PC-9 (cell line): ENCODE measurements around the gene OR4F6. TPM values are rescaled to one million over a fixed set of nuclear protein-coding genes. Genes with fewer than 3 reads are reported as not detected.
"Not testable (repeated sequence)": the region's sequence is repeated elsewhere in the genome, so short reads cannot be mapped to it uniquely, and the experiment has no call there.

Source experiments
- BruUV-seq: library from RNA; stranded (reverse); fragments of 400-500 nt; replicated peaks from 2 replicates; lab custom pipeline; 2021; lab: Mats Ljungman, UMichigan
- CTCF ChIA-PET: fragments of 300-600 bp; sonication (Branson Sonifier 250); formaldehyde crosslinking; loops from one replicate; lab custom pipeline; 2022; ENCODE audit warnings: antibody characterized with exemption; lab: Charles Lee
- POLR2A ChIA-PET: fragments of 300-600 bp; sonication (Branson Sonifier 250); formaldehyde crosslinking; loops from one replicate; lab custom pipeline; 2022; ENCODE audit warnings: antibody characterized with exemption; ENCODE audit not compliant: unreplicated experiment; lab: Charles Lee
- DNase-seq, 2 experiments: peaks; one replicate each; pipeline versions ENCODE4 v3.0.0 to v3.0.0-alpha.2; 2015 to 2022; ENCODE audit warnings: mixed read lengths in 1 of 2
- H2AFZ ChIP-seq: fragments of 200-600 bp; sonication (generic); 2 replicates; pipeline ENCODE4 v1.8.1; 2017; ENCODE audit warnings: antibody characterized with exemption
- H3F3A ChIP-seq: fragments of 200-600 bp; sonication (generic); 2 replicates; pipeline ENCODE4 v1.8.1; 2017; ENCODE audit warnings: antibody characterized with exemption, mild to moderate bottlenecking, low read depth; ENCODE audit not compliant: insufficient read depth
- H3K27ac ChIP-seq: fragments of 200-600 bp; sonication (generic); 2 replicates; pipeline ENCODE4 v1.6.1; 2016; ENCODE audit warnings: mixed run types
- H3K27me3 ChIP-seq: fragments of 200-600 bp; sonication (generic); 2 replicates; pipeline ENCODE4 v1.6.1; 2016; ENCODE audit warnings: low read depth, mixed run types; ENCODE audit not compliant: insufficient read depth
- H3K36me3 ChIP-seq: fragments of 200-600 bp; sonication (generic); 2 replicates; pipeline ENCODE4 v1.6.1; 2016; ENCODE audit warnings: low read depth, mixed run types
- H3K4me1 ChIP-seq: fragments of 200-600 bp; sonication (generic); replicated peaks from 2 replicates; pipeline ENCODE4 v1.6.1; 2016; ENCODE audit warnings: mixed run types; ENCODE audit not compliant: insufficient read depth
- H3K4me2 ChIP-seq: fragments of 200-600 bp; sonication (generic); 2 replicates; pipeline ENCODE4 v1.6.1; 2017; ENCODE audit warnings: mixed run types
- H3K4me3 ChIP-seq: fragments of 200-600 bp; sonication (generic); 2 replicates; pipeline ENCODE4 v1.6.1; 2016; ENCODE audit warnings: mixed run types
- H3K79me2 ChIP-seq: fragments of 200-600 bp; sonication (generic); 2 replicates; pipeline ENCODE4 v1.6.1; 2017; ENCODE audit warnings: low read depth, mixed run types
- H3K9me2 ChIP-seq: fragments of 200-600 bp; sonication (generic); 2 replicates; pipeline ENCODE4 v1.8.1; 2017; ENCODE audit warnings: mild to moderate bottlenecking; ENCODE audit not compliant: insufficient read depth
- H3K9me3 ChIP-seq: fragments of 200-600 bp; sonication (generic); 2 replicates; pipeline ENCODE4 v1.8.1; 2016; ENCODE audit warnings: low read depth; ENCODE audit not compliant: insufficient read depth
- H4K20me1 ChIP-seq: fragments of 200-600 bp; sonication (generic); 2 replicates; pipeline ENCODE4 v1.8.1; 2017; ENCODE audit not compliant: insufficient read depth
- CTCF ChIP-seq: fragments of 200-600 bp; sonication (generic); conservative IDR thresholded peaks from 2 replicates; pipeline ENCODE4 v1.6.1; 2017; ENCODE audit warnings: mixed run types, antibody characterized with exemption, mild to moderate bottlenecking, moderate library complexity
- EZH2 ChIP-seq: fragments of 200-600 bp; sonication (generic); IDR thresholded peaks from 2 replicates; pipeline ENCODE4 v1.8.0; 2017; ENCODE audit warnings: antibody characterized with exemption, low read depth
- intact Hi-C: fragments of 100-400 bp; cut with micrococcal nuclease; formaldehyde crosslinking; loops from one replicate; pipeline ENCODE4 v1.10.0; 2022; ENCODE audit not compliant: unreplicated experiment
- total RNA-seq: library from RNA; stranded (reverse); gene quantifications from 2 replicates; pipeline ENCODE4 v1.2.3, GENCODE V29; 2021

Gene OR4F6
- total RNA-seq, 1 experiment from 2014 or later = not detected

GRCh38 chr15:101767083-101767640, 36.1 kb upstream of the OR4F6 start:
- H3K4me1 ChIP-seq, H3K9me2 ChIP-seq, intact Hi-C loops, H4K20me1 ChIP-seq, H3K9me3 ChIP-seq, CTCF ChIA-PET, H3K4me2 ChIP-seq, H3K36me3 ChIP-seq, DNase-seq, H2AFZ ChIP-seq, H3K4me3 ChIP-seq, H3K79me2 ChIP-seq, BruUV-seq, POLR2A ChIA-PET, H3F3A ChIP-seq, H3K27ac ChIP-seq: not testable (repeated sequence)
- peaks cover 51% of the 10 kb centered on the region for H3K27me3 ChIP-seq
- TF ChIP-seq CTCF = peak; percentile 30; the same call in 1 of the 2 replicates

GRCh38 chr15:101772921-101773320, 30.4 kb upstream of the OR4F6 start:
- Histone ChIP-seq H3K79me2 (no peaks in the 10 kb centered on the region), H3K4me1 (no peaks in the 10 kb centered on the region), H3K36me3 (no peaks in the 10 kb centered on the region), H3F3A (no peaks in the 10 kb centered on the region), H3K9me2 (no peaks in the 10 kb centered on the region), H3K4me3 (no peak overlapping the region), H2AFZ (no peak overlapping the region), H3K27me3 (peaks cover 83% of the 10 kb centered on the region), H3K27ac (no peak overlapping the region), H3K4me2 (no peak overlapping the region), H4K20me1 (no peaks in the 10 kb centered on the region), H3K9me3 (no peaks in the 10 kb centered on the region)
- POLR2A ChIA-PET = no interaction called here
- intact Hi-C loops = no loop called here
- CTCF ChIA-PET = no interaction called here
- DNase-seq = no peak
- TF ChIP-seq EZH2 (no peak), CTCF (no peak)
- BruUV-seq = no TSS peak

GRCh38 chr15:101773496-101774100, 29.7 kb upstream of the OR4F6 start:
- H3K4me1 ChIP-seq = no peaks in the 10 kb centered on the region
- H4K20me1 ChIP-seq = no peaks in the 10 kb centered on the region
- H3K27me3 ChIP-seq = peaks cover 85% of the 10 kb centered on the region
- H3F3A ChIP-seq = no peaks in the 10 kb centered on the region
- no peak overlapping the region for H3K4me3 ChIP-seq
- no peak overlapping the region for H3K4me2 ChIP-seq
- ChIA-PET CTCF (no interaction called here), POLR2A (no interaction called here)
- no peaks in the 10 kb centered on the region for H3K79me2 ChIP-seq
- TF ChIP-seq CTCF (peak; percentile 47; the same call in 1 of the 2 replicates), EZH2 (no peak)
- no TSS peak for BruUV-seq
- intact Hi-C loops = no loop called here
- peak in 1 of 2 experiments; percentile 38 for DNase-seq
- H3K9me3 ChIP-seq = no peaks in the 10 kb centered on the region
- no peaks in the 10 kb centered on the region for H3K9me2 ChIP-seq
- H3K27ac ChIP-seq = no peak overlapping the region
- H2AFZ ChIP-seq = no peak overlapping the region
- H3K36me3 ChIP-seq = no peaks in the 10 kb centered on the region
